ENCODE results near the gene PLA2G2C. TPM values are rescaled to one million over a fixed set of nuclear protein-coding genes. Genes with fewer than 3 reads are reported as not detected.

Gene PLA2G2C
- total and polyA plus RNA-seq, 2 of the 13 experiments (the other 11 are each of a cell fraction or from before 2014, with no cell fraction given): not detected

DNA sequence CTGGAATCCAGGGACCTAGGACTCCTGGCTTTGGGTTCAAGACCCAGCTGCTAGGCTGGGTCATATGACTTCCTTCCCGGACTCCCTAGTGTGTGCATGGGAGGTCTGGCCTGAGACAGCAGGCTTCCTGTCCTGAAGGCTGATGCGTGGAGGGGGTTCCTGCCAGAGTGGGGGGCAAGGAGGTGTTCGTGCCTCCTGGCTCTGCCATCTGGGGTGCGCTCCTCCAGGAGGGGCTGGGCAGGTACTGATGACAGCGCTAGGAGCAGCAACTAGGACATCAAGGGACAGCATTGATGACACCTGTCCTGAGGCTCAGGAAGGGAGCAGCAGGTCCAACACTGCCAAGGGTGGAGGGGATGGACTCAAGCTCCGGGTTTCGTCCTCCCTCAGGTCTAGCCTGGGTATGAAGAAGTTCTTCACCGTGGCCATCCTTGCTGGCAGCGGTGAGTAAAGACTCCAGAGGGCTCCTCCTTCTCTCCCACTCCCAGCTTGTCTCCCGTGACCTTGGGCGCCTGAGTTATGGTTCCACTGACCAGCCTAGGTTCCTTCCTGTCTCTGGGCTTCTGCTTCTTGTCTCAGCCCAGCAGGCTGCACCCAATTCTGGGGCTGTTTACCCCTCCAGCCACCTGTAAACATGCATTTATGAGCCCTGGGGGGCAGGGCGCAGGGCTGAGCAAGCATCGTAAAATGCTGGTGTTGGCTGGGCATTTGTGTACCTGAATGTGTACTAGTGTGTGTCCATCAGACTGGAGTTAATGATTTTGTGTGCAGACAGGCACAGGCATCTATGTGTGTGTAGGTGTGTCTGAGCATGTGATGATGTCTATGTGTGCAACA, 46.3 kb downstream of the PLA2G2C start:
- no TSS peak for BruUV-seq (replicated peaks)
- H3K79me2 ChIP-seq (ENCODE audit: insufficient read depth, low read length): no peaks in the 10 kb centered on the region
- 33% methylated on average over 5 of the region's 13 CpGs for WGBS (ENCODE audit: low lambda C conversion rate)
- H3K4me3 ChIP-seq (replicated peaks in 1 of 3; ENCODE audit: insufficient read depth in 1 of 3, low read depth in 2 of 3, low read length in 3 of 3): no peak overlapping the region
- intact Hi-C loops (cut with micrococcal nuclease; ENCODE audit: unreplicated experiment) (no loop called here), in situ Hi-C loops (cut with HindIII; ENCODE audit: extremely low pct_ligation_motif_present, low pct_unique_long_range_greater_than_20kb) (no loop called here)
- peaks cover 2 to 21% of the 10 kb centered on the region in 2 experiments; a peak in 3 of 5 replicates for H3K27me3 ChIP-seq (ENCODE audit: control insufficient read depth in 1 of 2, insufficient read depth in 2 of 2, low read length in 2 of 2)
- H3K4me1 ChIP-seq (ENCODE audit: insufficient read depth, low read length): peaks cover 13% of the 10 kb centered on the region
- no peak for ATAC-seq
- no peak overlapping the region for H2AFZ ChIP-seq (ENCODE audit: low read length)
- no peaks in the 10 kb centered on the region for H4K20me1 ChIP-seq (ENCODE audit: insufficient read depth, low read length)
- H3K4me2 ChIP-seq (ENCODE audit: low read depth, low read length): no peak overlapping the region
- TF ChIP-seq NR2F2 (IDR thresholded peaks at IDR 0.05; ENCODE audit: borderline replicate concordance, low read depth) (no peak), MBNL3 (CRISPR knock-in tag; conservative IDR thresholded peaks at IDR 0.05) (no peak)
- TF ChIP-seq, protein P1, sequence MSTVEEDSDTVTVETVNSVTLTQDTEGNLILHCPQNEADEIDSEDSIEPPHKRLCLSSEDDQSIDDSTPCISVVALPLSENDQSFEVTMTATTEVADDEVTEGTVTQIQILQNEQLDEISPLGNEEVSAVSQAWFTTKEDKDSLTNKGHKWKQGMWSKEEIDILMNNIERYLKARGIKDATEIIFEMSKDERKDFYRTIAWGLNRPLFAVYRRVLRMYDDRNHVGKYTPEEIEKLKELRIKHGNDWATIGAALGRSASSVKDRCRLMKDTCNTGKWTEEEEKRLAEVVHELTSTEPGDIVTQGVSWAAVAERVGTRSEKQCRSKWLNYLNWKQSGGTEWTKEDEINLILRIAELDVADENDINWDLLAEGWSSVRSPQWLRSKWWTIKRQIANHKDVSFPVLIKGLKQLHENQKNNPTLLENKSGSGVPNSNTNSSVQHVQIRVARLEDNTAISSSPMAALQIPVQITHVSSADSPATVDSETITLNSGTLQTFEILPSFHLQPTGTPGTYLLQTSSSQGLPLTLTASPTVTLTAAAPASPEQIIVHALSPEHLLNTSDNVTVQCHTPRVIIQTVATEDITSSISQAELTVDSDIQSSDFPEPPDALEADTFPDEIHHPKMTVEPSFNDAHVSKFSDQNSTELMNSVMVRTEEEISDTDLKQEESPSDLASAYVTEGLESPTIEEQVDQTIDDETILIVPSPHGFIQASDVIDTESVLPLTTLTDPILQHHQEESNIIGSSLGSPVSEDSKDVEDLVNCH (CRISPR knock-in tag; IDR thresholded peaks at IDR 0.05): no peak
- no peak for FAIRE-seq
- H3K36me3 ChIP-seq (replicated peaks in 1 of 2; ENCODE audit: control insufficient read depth in 1 of 2, insufficient read depth in 2 of 2, low read length in 2 of 2): no peaks in the 10 kb centered on the region
- no peaks in the 10 kb centered on the region for H3K9me3 ChIP-seq (ENCODE audit: low read length)
- no peak overlapping the region for H3K9ac ChIP-seq (ENCODE audit: insufficient read depth, low read depth, low read length)
- H3K27ac ChIP-seq (ENCODE audit: extremely low read length, insufficient read depth, low read length): no peak overlapping the region
- no peak for DNase-seq (ENCODE audit: low spot score)
- ChIA-PET CTCF (ENCODE audit: low intra/inter-chr PET ratio, low total read pairs) (no interaction called here), POLR2A (no interaction called here)

DNA sequence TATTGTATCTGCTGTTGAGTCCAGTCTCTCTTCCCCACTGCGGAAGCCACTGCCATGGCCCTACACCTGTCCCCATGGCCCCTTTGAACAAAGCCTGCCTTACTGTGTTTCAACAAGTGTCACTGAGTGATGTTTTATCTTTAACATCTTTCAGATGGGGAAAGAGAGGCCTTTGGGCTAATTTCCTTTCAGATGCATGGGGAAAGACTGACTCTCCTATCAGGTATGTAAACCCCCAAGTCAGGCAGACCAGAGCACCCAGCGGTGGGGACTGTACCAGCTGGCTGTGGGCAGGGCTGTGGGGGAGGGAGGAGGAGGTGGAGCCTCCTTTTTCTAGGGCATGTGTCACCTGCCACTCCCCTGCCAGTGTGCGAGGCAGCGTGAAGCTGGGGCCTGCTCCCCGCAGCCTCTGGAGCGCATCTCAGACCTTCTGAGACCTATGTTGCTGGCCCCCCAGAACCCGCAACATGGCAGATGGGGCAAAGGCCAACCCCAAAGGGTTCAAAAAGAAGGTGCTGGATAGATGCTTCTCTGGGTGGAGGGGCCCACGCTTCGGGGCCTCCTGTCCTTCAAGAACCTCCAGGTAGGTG, 47.3 kb downstream of the PLA2G2C start, which contains the start of gene PLA2G2F:
Gene PLA2G2F, plus strand, starts transcription at position 363 of the 590 bp plus-strand sequence. Its CDS starts 105 bp downstream, at position 468.
- H3K9me3 ChIP-seq (ENCODE audit: low read length): no peaks in the 10 kb centered on the region
- peaks cover 2 to 21% of the 10 kb centered on the region in 2 experiments; a peak in 3 of 5 replicates for H3K27me3 ChIP-seq (ENCODE audit: control insufficient read depth in 1 of 2, insufficient read depth in 2 of 2, low read length in 2 of 2)
- H3K4me3 ChIP-seq (replicated peaks in 1 of 3; ENCODE audit: insufficient read depth in 1 of 3, low read depth in 2 of 3, low read length in 3 of 3): no peak within 1 kb of the TSS
- no peak within 1 kb of the TSS for H2AFZ ChIP-seq (ENCODE audit: low read length)
- H3K79me2 ChIP-seq (ENCODE audit: insufficient read depth, low read length): no peaks in the 10 kb centered on the region
- ATAC-seq: no peak
- H3K4me1 ChIP-seq (ENCODE audit: insufficient read depth, low read length): peaks cover 6% of the 10 kb centered on the region
- CTCF ChIA-PET (ENCODE audit: low intra/inter-chr PET ratio, low total read pairs): no interaction called here
- POLR2A ChIA-PET: no interaction called here
- H3K9ac ChIP-seq (ENCODE audit: insufficient read depth, low read depth, low read length): no peak within 1 kb of the TSS
- WGBS (ENCODE audit: low lambda C conversion rate): 49% methylated on average over 2 of the region's 9 CpGs
- intact Hi-C loops (cut with micrococcal nuclease; ENCODE audit: unreplicated experiment) (no loop called here), in situ Hi-C loops (cut with HindIII; ENCODE audit: extremely low pct_ligation_motif_present, low pct_unique_long_range_greater_than_20kb) (no loop called here)
- H4K20me1 ChIP-seq (ENCODE audit: insufficient read depth, low read length): no peaks in the 10 kb centered on the region
- H3K4me2 ChIP-seq (ENCODE audit: low read depth, low read length): no peak within 1 kb of the TSS
- DNase-seq (ENCODE audit: low spot score): no peak
- H3K27ac ChIP-seq (ENCODE audit: extremely low read length, insufficient read depth, low read length): no peak within 1 kb of the TSS
- BruUV-seq (replicated peaks): no TSS peak
- H3K36me3 ChIP-seq (replicated peaks in 1 of 2; ENCODE audit: control insufficient read depth in 1 of 2, insufficient read depth in 2 of 2, low read length in 2 of 2): no peaks in the 10 kb centered on the region
- no peak for FAIRE-seq
- TF ChIP-seq GATA4 (IDR thresholded peaks at IDR 0.05; ENCODE audit: borderline replicate concordance, low read depth): no peak
- TF ChIP-seq ZBTB7B (CRISPR knock-in tag; IDR thresholded peaks at IDR 0.05): no peak
- TF ChIP-seq NCOA5 (CRISPR knock-in tag; IDR thresholded peaks at IDR 0.05): no peak
- no peak for TF ChIP-seq KLF11 (CRISPR knock-in tag; IDR thresholded peaks at IDR 0.05)
- TF ChIP-seq, protein P2, sequence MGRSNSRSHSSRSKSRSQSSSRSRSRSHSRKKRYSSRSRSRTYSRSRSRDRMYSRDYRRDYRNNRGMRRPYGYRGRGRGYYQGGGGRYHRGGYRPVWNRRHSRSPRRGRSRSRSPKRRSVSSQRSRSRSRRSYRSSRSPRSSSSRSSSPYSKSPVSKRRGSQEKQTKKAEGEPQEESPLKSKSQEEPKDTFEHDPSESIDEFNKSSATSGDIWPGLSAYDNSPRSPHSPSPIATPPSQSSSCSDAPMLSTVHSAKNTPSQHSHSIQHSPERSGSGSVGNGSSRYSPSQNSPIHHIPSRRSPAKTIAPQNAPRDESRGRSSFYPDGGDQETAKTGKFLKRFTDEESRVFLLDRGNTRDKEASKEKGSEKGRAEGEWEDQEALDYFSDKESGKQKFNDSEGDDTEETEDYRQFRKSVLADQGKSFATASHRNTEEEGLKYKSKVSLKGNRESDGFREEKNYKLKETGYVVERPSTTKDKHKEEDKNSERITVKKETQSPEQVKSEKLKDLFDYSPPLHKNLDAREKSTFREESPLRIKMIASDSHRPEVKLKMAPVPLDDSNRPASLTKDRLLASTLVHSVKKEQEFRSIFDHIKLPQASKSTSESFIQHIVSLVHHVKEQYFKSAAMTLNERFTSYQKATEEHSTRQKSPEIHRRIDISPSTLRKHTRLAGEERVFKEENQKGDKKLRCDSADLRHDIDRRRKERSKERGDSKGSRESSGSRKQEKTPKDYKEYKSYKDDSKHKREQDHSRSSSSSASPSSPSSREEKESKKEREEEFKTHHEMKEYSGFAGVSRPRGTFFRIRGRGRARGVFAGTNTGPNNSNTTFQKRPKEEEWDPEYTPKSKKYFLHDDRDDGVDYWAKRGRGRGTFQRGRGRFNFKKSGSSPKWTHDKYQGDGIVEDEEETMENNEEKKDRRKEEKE (IDR thresholded peaks at IDR 0.05): no peak
- TF ChIP-seq, protein P3, sequence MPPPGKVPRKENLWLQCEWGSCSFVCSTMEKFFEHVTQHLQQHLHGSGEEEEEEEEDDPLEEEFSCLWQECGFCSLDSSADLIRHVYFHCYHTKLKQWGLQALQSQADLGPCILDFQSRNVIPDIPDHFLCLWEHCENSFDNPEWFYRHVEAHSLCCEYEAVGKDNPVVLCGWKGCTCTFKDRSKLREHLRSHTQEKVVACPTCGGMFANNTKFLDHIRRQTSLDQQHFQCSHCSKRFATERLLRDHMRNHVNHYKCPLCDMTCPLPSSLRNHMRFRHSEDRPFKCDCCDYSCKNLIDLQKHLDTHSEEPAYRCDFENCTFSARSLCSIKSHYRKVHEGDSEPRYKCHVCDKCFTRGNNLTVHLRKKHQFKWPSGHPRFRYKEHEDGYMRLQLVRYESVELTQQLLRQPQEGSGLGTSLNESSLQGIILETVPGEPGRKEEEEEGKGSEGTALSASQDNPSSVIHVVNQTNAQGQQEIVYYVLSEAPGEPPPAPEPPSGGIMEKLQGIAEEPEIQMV (CRISPR knock-in tag; IDR thresholded peaks at IDR 0.05; ENCODE audit: low read depth): no peak
- no peak for TF ChIP-seq NFYC (CRISPR knock-in tag; IDR thresholded peaks at IDR 0.05)
- no peak for TF ChIP-seq FOXP1 (IDR thresholded peaks at IDR 0.05)
- no peak for TF ChIP-seq FOXP1 (CRISPR knock-in tag; IDR thresholded peaks at IDR 0.05)

Measured in HepG2 (cell line).